H1 (cell line): ENCODE data around the gene RNU6-1. TPM values are rescaled to one million over a fixed set of nuclear protein-coding genes. Genes with fewer than 3 reads are reported as not detected.
A peak's percentile ranks its signal among the peaks of the same experiment; 100 is the strongest.

Source experiments
- CBX5 ChIP-seq: fragments of 300-800, 300-1000 bp; sonication (generic); IDR thresholded peaks from 2 replicates; pipeline ENCODE4 v1.7.1; 2016; ENCODE audit warnings: antibody characterized with exemption, low read length, low read depth
- CTBP2 ChIP-seq: IDR thresholded peaks from 2 replicates; pipeline ENCODE4 v1.7.0; 2011; ENCODE audit warnings: borderline replicate concordance, mild to moderate bottlenecking, moderate library complexity, mixed read lengths, low read length; ENCODE audit not compliant: insufficient read depth, insufficient read length
- FOSL1 ChIP-seq: IDR thresholded peaks from 2 replicates; pipeline ENCODE4 v1.6.1; 2011; ENCODE audit warnings: mild to moderate bottlenecking, low read depth, low read length, moderate library complexity; ENCODE audit not compliant: insufficient read depth
- HDAC6 ChIP-seq: IDR thresholded peaks from one replicate; pipeline ENCODE4 v1.7.1; 2012; ENCODE audit warnings: low read depth, mild to moderate bottlenecking, inconsistent platforms, low read length, moderate library complexity
- JUND ChIP-seq: IDR thresholded peaks from 2 replicates; pipeline ENCODE4 v1.6.1; 2011; ENCODE audit warnings: mild to moderate bottlenecking, improper control_type of control experiment, low read length
- NANOG ChIP-seq: IDR thresholded peaks from 2 replicates; pipeline ENCODE4 v1.6.1; 2011; ENCODE audit warnings: low read length, low read depth, mild to moderate bottlenecking, inconsistent platforms; ENCODE audit not compliant: insufficient read depth, poor library complexity, severe bottlenecking
- POLR2A ChIP-seq, 2 experiments: IDR thresholded peaks; 1 replicate in 1 of 2; 2 replicates in 1 of 2; pipeline ENCODE4 v1.6.1; 2011; ENCODE audit warnings: low read depth in 2 of 2, low read length in 2 of 2, mild to moderate bottlenecking in 2 of 2; ENCODE audit errors: control extremely low read depth in 1 of 2
- RAD21 ChIP-seq, 2 experiments: IDR thresholded peaks in 1 of 2; conservative IDR thresholded peaks in 1 of 2; 2 replicates each; pipeline ENCODE4 v1.6.1; 2011; ENCODE audit warnings: low read depth in 2 of 2, low read length in 2 of 2, improper control_type of control experiment in 1 of 2, inconsistent platforms in 1 of 2, mild to moderate bottlenecking in 1 of 2, moderate library complexity in 1 of 2
- SIX5 ChIP-seq: IDR thresholded peaks from 2 replicates; pipeline ENCODE4 v1.6.1; 2011; ENCODE audit warnings: mild to moderate bottlenecking, low read depth, low read length
- SUZ12 ChIP-seq: fragments of 200-600 bp; sonication (generic); IDR thresholded peaks from 2 replicates; pipeline ENCODE4 v1.6.1; 2012; ENCODE audit warnings: mild to moderate bottlenecking, inconsistent platforms, low read length, moderate library complexity, mixed read lengths
- YY1 ChIP-seq: IDR thresholded peaks from 2 replicates; pipeline ENCODE4 v1.6.1; 2011; ENCODE audit warnings: low read depth, mild to moderate bottlenecking, low read length
- polyA plus RNA-seq, 7 experiments: library from polyadenylated mRNA; depleted of rRNA in 3 of 7; stranded (reverse) in 5 of 7; unstranded in 2 of 7; fragments of >200 nt in 5 of 7; fragments of 200-250 nt in 2 of 7; gene quantifications; 1 replicate in 5 of 7; 2 replicates in 1 of 7; 4 replicates in 1 of 7; pipeline versions ENCODE4 v1.2.1 to v1.2.3, GENCODE V29; 2011 to 2013; ENCODE audit warnings: missing spikeins in 2 of 7, mixed read lengths in 2 of 7
- total RNA-seq: library from RNA; stranded (reverse); fragmentation: NEBNext Ultra II Directional; extraction: Animal tissue kit (Norgen Biotek cat#: 25700); gene quantifications from 2 replicates; pipeline ENCODE4 v1.2.1, GENCODE V29; 2021

Gene RNU6-1
- total and polyA plus RNA-seq, 2 of the 8 experiments (the other 6 are each of a cell fraction or from before 2014, with no cell fraction given), result not detected

DNA sequence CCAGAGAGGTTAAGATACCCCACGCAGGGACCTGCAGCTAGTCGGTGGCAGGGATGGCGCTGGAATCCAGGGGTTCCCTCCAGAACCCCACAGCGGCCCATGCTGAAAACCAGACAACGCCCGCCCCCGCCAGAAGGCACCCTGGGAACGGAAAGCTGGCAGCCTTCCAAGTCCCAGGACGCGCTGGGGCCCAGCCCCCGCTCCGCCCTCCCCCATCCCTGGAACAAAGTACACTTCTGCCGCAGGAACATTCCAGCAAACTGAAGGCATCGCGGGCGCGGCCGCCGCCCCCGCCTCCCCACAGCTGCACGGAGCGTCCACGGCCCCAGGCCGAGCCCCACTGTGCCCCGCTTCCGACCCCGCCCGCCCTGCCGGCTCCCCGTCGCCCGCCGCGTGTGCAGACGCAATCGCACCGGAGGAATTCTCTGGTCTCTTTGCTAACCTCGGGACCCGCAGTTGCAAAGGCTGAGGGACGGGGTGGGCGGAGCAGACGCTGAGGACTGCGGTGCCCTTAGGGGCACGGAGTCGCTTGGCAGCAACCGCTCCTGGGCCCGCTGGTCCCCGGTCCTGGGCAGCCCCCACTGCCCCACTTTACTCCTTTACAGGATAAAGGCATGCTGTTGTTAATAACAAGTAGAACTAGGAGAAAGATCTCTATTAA lies 44.8 kb upstream of the RNU6-1 start (continued):
- TF ChIP-seq HDAC6 (no peak), JUND (no peak), CTBP2 (no peak), POLR2A (IDR thresholded peaks at IDR 0.05; ENCODE audit: control extremely low read depth in 1 of 2, low read depth in 2 of 2, low read length in 2 of 2) (no peak; a peak in 1 of 3 replicates), SIX5 (no peak), YY1 (0 out of 2 replicates have a peak, but pooled peaks have one; percentile 11), SUZ12 (no peak), FOSL1 (no peak), NANOG (no peak), CBX5 (no peak), RAD21 (IDR thresholded peaks at IDR 0.05 in 1 of 2, conservative IDR thresholded peaks at IDR 0.05 in 1 of 2; ENCODE audit: low read depth in 2 of 2, low read length in 2 of 2) (no peak; a peak in 1 of 4 replicates)
